Measurements from ENCODE around the gene SV2C.
A peak's percentile ranks its signal among the peaks of the same experiment; 100 is the strongest.

The SV2C gene

GRCh38 chr5:76402886-76403765 lies 319.9 kb downstream of the SV2C start, which contains the start of gene IQGAP2:
IQGAP2 (plus strand) TSS chr5:76403285; CDS start chr5:76403546, 261 bp downstream.
- H3K4me3 ChIP-seq (ENCODE audit: low read depth, low read length), result peak within 1 kb of the TSS; percentile 59
- DNase-seq (ENCODE audit: low read depth), result peak; percentile 65
- TF ChIP-seq CTCF (conservative IDR thresholded peaks at IDR 0.05; ENCODE audit: low read depth, low read length), result peak; percentile 40

Measured in choroid plexus epithelial cell (primary cell).